Fibroblast of villous mesenchyme (primary cell): ENCODE data around the gene TPSAB1. TPM values are rescaled to one million over a fixed set of nuclear protein-coding genes. Genes with fewer than 3 reads are reported as not detected.

Source experiments
- DNase-seq: peaks from one replicate; pipeline ENCODE4 v3.0.0-alpha.2; 2010; ENCODE audit warnings: low read depth
- H3K4me3 ChIP-seq: 2 replicates; pipeline ENCODE4 v1.5.1; 2011; ENCODE audit warnings: low read depth, mild to moderate bottlenecking, low read length
- total RNA-seq: library from RNA; depleted of rRNA; stranded (reverse); fragments of >200 nt; gene quantifications from 2 replicates; pipeline ENCODE4 v1.2.3, GENCODE V29; 2012
- TF ChIP-seq, protein P1 (sequence below): IDR thresholded peaks from 2 replicates; pipeline ENCODE4 v1.5.1; 2012; ENCODE audit warnings: low read depth, mild to moderate bottlenecking, low read length; ENCODE audit not compliant: insufficient read depth

TPSAB1 gene
- total RNA-seq, 1 donor, result not detected

DNA sequence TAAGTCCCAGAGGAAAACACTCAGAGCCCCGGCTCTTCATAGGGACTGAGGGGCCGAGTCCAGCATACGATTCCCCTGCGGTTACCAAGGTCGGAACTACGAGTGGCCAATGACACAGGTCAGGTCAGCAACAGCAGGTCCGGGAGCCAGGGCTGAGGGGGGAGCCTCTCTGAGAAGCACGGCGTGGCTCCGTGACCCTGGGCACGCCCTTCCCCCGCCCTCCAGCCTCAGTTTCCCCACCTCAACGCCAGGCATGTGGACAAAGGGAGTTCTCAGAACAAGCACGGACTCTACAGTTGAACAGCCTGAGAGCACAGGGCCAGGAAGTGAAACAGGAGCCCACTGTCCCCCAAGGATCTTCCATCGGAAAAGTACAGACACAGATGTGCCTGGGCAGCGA lies 41.0 kb downstream of the TPSAB1 start:
- no peak overlapping the region for H3K4me3 ChIP-seq
- no peak for DNase-seq
- TF ChIP-seq, protein P1, sequence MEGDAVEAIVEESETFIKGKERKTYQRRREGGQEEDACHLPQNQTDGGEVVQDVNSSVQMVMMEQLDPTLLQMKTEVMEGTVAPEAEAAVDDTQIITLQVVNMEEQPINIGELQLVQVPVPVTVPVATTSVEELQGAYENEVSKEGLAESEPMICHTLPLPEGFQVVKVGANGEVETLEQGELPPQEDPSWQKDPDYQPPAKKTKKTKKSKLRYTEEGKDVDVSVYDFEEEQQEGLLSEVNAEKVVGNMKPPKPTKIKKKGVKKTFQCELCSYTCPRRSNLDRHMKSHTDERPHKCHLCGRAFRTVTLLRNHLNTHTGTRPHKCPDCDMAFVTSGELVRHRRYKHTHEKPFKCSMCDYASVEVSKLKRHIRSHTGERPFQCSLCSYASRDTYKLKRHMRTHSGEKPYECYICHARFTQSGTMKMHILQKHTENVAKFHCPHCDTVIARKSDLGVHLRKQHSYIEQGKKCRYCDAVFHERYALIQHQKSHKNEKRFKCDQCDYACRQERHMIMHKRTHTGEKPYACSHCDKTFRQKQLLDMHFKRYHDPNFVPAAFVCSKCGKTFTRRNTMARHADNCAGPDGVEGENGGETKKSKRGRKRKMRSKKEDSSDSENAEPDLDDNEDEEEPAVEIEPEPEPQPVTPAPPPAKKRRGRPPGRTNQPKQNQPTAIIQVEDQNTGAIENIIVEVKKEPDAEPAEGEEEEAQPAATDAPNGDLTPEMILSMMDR, result no peak

DNA sequence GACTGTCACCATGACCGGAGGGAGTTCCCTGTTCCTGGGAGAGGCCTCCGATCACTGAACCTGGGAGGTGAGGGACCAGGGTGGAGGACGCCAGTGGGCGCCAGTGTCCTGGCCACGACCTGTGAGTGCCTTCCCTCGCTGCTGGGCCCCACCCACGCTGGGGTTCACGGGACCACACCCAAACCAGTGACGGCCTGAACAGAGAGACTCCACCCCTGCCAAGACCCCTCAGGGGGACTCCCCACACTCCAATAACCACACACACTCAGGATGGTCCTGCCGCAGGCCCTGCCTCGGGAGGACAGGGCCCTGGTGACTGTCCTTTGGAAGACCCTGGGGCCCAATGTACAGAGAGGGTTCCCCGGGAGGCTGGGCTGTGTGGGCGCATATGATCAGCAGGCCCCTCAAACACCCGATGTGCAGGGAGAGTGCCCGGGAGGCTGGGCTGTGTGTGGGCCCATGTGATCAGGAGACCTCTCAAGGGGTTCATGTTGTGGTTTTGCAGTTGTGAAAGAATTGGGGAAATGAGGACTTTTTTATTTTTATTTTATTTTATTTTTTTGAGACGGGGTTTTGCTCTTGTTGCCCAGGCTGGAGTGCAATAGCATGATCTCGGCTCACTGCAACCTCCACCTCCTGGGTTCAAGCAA lies 41.9 kb downstream of the TPSAB1 start:
- H3K4me3 ChIP-seq, result no peak overlapping the region
- TF ChIP-seq, protein P1, result no peak
- no peak for DNase-seq

DNA sequence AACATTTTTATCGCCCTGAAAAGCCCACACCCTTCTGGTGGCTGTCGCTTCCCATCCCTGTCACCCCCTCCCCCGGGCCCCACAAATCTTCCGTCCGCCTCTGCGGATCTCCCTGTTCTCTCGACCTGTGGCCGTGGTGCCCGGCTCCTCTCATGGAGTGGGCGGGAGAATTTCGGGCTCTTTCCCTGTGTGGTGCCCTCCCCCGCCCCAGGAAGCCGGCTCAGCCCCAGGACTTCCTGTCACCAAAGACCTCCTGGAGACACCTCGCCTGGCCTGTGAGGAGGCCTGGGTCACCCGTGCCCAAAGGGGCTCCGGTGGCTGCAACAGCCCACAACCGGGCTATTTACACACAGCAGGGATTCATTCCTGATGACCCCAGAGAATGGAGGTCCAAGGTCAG lies 42.8 kb downstream of the TPSAB1 start:
- DNase-seq, result no peak
- no peak overlapping the region for H3K4me3 ChIP-seq
- TF ChIP-seq, protein P1, result no peak

DNA sequence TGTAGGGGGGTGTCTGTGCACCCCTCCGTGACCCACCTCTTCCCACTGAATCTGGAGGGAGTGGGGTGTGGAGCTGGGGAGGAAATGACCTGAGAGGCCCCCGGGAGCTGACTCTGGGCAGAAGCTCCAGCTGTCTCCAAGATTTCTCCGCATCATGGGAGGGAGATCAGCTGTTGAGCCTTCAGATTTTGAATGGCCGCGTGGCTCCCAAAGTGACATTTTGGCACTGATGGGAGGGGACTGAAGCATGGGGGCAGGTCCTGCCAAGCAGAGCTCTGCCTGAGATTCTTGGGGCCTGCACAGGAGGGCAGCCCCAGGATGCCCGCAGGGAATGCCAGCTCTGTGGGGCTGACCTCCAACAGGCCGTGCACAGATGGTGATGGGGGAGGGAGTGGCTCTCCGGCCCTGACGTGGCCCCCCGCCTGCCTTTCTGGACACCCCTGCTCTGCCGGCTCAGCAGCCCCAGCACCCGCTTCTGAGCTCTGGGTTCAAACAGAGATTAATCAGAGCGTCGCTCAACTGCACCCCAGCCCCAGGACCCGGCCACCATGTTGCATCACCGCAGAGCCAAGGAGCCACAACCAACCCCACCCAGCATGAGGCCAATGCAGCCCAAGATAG lies 43.6 kb downstream of the TPSAB1 start:
- no peak overlapping the region for H3K4me3 ChIP-seq
- no peak for DNase-seq
- TF ChIP-seq, protein P1, result no peak

DNA sequence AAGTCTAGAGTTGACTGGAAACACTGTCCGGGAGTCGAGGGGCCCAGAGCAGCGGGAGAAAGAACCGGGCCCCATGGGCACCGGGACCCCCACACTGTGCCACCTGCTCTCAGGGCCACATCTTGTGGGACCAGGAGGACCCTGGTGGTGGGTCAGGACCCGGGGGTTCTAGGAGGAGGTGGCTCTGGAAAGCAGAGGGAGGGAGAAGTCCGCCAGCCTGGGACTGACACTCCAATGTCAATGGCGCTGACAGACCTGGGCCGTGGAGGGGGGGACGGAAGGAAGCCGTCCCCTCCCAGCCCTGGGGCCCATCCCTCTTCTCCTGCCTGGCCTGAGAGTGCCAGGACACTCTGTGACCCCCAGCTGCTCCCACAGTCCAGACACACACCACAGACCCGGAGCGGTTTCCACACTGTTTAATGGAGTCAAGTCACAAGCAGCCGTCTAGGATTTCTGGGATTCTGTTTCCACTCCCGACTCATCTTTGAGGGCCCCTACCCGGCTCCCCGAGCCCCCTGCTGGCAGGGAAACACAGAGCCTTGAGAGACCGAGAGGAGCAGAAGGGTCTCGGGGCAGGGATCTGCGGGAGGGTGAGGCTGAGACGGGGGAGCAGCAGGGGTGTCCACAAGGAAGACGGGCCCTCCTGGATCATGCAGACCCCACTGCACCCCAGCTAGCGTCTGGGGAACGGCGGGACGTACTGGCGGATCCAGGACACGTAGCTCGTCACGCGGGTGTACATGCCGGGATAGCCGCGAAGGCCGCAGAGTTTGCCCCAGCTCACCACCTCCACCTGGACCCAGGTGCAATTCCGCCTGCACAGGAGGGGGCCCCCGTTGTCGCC lies 45.4 kb downstream of the TPSAB1 start:
- DNase-seq, result no peak
- TF ChIP-seq, protein P1, result no peak
- H3K4me3 ChIP-seq, result no peak overlapping the region

DNA sequence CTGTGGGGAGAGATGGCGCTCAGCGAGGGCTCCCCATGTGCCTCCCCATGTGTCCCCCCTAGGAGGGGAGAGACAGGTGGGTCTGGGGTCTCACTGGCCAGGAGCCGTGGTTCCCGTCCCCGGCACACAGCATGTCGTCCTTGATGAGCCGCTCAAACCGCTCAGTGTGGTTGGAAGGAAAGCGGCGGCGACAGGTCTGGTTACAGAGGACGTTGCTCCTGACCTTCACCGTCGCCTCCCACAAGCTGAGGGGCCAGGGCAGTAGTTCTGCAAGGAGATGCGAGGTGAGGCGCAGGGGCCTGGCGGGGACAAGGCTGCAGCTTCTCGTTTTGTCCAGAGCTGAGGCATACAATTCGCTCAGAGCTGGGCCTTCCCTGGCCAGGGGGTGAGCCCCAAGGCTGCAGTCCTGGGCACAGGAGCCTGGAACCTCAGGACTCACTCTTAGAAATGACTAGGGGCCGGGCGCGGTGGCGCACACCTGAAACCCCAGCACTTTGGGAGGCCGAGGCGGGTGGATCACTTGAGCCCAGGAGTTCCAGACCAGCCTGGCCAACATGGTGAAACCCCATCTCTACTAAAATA lies 46.1 kb downstream of the TPSAB1 start:
- H3K4me3 ChIP-seq, result no peak overlapping the region
- no peak for DNase-seq
- TF ChIP-seq, protein P1, result no peak
